Measurements from ENCODE around the gene KRT40.

The KRT40 gene

DNA sequence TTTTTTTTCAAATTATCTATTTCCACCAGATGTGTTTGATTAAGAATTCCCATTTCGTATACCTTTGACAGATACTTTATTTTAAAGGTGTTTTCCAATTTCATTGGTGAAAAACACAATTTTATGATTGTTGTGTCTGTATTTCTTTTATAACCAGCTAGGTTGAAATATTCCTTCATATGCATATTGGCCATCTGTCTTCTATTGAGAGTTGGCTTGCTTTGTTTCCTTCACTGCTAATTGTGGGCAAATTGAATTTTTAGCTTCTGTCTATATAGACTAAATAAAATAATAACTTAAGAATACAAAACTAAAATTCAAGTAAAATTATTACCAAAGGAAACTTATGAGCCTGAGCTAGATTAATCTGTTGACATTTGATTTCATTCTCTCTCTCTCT, 11.0 kb upstream of the KRT40 start:
- no peak for DNase-seq

- no peak for DNase-seq
Observed at GRCh38 chr17:40993839-40994238, 9.7 kb upstream of the KRT40 start, which contains the start of gene KRTAP3-3. Gene KRTAP3-3, minus strand, starts transcription at chr17:40994164. Its CDS starts 67 bp downstream, at chr17:40994097.

DNA sequence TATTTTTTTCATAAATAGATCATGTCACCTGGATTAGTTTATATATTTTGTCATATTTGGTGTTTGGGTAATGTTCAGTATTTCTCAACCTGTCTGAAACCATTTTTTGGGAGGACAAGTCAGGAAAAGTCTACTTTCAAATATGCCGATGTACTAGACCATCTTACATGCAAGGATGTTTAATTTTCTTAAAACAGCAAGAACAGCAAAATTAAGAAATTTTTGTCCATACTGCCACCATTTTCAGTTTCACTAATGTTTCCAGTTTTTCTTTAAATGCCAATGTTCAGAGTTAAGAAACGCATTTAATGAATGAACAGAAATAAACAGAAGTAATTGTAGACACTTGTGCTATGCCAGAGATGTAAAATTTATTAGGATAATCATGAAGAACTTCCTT, 9.0 kb upstream of the KRT40 start:
- DNase-seq = no peak

DNA sequence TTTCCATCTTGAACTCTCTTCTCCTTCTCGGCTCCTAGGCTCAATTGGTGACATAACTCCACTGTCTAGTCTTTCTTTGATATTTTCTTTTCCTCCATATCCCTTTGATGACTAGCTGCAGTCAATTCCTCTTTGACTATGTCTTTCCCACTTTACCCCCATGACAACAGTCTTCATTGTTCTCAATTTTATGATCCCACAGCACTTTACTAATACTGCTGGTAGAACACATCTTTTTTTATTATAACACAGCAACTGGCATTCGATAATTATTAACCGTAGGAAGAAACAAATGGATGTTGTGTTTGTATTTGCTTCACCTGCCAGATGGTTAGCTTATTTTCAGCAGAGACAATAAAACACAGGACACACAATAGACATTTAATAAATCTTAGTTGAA, 8.5 kb upstream of the KRT40 start:
- no peak for DNase-seq

DNA sequence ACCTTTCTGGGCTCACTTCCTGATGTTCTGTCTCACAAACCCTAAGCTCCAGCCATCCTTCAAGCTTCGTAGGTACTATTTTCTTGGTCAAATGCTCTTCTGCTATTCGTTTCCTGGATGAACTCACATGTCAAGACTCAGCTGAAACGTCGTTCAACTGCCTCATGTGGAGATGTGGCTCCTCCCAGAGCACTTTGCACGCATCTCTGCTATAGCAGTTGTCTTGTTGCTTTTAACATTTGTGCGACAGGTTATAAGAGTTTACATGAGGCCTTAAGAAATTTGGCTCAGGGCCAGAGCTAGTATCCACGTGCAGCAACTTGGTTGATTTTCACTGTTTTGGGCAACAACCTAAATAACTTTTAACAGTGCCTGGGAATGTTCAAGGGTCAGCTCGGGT, 2.8 kb upstream of the KRT40 start:
- no peak for DNase-seq

- DNase-seq = no peak
Observed at GRCh38 chr17:40981115-40981514, 3.0 kb downstream of the KRT40 start.

- DNase-seq = no peak
Observed at GRCh38 chr17:40980596-40980995, 3.5 kb downstream of the KRT40 start.

DNA sequence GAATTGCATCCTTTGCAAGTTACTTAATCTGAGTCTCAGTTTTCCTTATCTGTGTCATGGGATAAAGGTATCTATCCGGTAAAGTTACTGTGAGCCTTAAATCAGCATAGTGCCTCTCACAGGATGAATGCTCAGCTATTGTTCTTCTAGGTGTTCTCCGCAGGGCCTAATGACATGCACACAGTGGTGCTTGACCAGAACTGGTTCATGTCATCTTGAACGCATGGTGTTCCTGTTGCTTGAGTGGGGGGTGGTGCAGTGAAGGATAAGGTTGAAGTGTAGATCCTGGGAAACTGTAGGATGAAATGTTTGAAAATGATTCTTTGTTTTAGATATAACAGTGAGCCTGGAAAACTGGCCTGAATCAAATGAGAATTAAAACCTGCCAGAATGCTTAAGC, 4.0 kb downstream of the KRT40 start:
- no peak for DNase-seq

GRCh38 chr17:40978575-40979151, 5.5 kb downstream of the KRT40 start:
- DNase-seq = no peak

DNA sequence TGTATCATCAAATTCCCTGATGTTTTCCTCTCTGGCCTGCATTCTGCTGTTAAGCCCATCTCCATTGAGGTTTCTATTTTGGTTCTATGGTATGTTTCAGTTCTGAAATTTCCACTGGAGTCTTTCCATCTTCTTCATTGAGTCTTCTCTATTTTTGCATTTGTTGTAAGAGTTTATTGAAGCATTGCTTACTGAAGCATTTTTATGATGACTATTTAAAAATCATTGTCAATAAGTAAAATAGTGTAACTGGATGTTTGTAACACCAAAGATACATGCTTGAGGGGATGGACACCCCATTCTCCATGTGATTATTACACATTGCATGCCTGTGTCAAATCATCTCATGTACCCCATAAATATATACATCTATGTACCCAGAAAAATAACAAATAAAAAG, 8.6 kb downstream of the KRT40 start:
- no peak for DNase-seq

- no peak for DNase-seq
Observed at GRCh38 chr17:40974366-40974765, 9.8 kb downstream of the KRT40 start.

DNA sequence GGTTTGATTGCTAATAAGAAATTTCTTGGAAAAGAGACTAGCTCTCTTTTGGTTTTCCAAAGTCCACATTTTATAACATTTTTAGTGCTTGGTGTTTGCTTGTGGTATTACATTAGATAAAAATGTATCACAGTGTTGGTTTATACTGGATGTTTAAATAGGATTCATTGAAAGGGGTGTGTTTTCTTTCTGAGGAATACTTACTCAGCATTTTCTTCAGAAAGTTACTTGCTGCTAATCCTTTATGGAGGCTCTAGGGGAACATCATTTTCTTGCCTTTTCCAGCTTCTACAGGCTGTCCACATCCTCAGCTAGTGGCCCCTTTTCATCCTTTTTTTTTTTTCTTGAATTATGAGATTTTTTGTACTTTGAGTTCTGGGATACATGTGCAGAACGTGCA, 16.5 kb downstream of the KRT40 start:
- DNase-seq = no peak

- no peak for DNase-seq
Observed at GRCh38 chr17:40966848-40967247, 17.3 kb downstream of the KRT40 start, which contains the start of gene KRT39. Gene KRT39, minus strand, starts transcription at chr17:40966948. Its CDS starts 92 bp downstream, at chr17:40966856.

- peak; percentile 19 for DNase-seq
Observed at GRCh38 chr17:40963838-40964237, 20.3 kb downstream of the KRT40 start.

- no peak for DNase-seq
Observed at GRCh38 chr17:40962059-40962561, 22.0 kb downstream of the KRT40 start.

DNA sequence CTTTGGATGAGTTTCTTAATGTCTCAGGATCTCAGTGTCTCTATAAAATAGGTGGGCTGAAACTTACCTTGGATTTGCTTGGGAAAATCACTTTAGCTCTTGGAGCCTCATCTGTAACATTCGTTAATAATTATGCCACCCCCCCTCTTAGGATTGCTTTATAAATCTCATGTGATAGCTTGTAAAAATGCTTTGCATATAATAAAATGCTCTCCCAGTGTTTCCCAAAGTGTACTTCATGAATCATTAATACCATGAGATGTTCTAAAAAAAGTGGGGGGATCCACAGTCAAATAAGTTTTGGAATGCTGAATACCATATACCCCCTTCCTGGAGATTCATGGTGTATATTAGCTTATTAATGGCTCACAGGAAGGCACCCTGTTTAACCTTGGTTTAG, 22.5 kb downstream of the KRT40 start:
- DNase-seq = no peak

DNA sequence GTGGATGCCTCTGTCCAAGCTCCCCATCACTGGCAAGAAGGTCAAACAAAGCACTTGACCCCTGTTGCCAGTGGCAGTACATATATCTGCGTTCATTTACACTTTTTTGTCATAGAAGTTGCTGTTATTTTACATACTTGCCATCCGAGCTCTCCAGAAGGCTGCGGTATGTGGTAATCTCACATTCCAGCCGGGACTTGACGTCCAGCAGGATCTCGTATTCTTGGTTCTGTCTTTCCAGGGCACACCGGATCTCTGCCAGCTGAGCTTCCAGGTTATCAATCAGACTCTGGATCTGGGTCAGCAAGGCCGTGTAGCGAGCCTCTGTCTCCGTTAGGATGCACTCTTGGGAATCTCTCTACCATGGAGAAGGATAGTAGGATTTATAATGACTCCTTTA, 24.0 kb downstream of the KRT40 start:
- DNase-seq = no peak

- DNase-seq = no peak
Observed at GRCh38 chr17:40958086-40958953, 25.8 kb downstream of the KRT40 start.

DNA sequence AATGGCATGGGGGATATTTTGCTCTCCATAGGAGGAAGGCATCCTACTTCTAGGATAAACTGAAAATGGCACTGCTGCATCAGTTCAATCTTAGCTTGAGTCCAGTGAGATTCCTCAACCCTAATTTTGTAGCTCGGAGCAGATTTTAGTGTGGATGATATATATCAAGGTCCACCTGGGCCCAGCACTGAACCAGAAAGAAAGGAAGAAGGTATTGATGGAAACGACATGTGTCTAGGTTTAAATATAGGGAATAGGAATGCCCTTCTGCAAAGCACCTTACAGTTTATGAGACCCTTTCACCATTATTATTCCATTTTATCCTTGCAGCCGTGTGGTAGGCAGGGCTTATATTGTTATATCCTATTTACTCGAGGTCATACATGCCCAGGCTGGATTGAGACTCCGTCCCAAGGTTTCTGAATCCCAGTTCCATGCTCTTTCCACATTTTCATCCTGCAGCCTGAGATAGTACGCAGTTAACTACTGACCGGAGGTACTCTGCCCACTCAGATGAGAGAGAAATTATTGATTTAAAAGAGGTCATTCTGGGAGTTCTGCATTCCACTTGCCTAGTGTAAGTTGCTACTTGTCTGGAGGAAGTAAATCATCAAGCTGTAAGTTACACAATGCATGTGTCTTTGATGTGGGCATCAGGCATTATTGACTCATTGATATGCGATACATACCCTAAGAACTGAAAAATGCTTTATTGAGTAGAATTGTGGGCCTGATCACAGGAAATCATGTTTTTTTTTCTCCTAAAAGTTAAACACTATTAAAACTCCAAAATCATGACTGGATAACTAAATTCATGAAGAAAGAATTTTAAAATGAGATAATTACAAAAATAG, 27.5 kb downstream of the KRT40 start:
- DNase-seq = no peak

- DNase-seq = no peak
Observed at GRCh38 chr17:40953881-40954280, 30.2 kb downstream of the KRT40 start.

- DNase-seq = no peak
Observed at GRCh38 chr17:40952661-40953060, 31.5 kb downstream of the KRT40 start.

- no peak for DNase-seq
Observed at GRCh38 chr17:40952154-40952553, 32.0 kb downstream of the KRT40 start.

- no peak for DNase-seq
Observed at GRCh38 chr17:40951011-40951622, 33.0 kb downstream of the KRT40 start.

Data from hematopoietic multipotent progenitor cell treated with erythropoietin and hydrocortisone succinate and interleukin-3 and kit ligand, for 4 days (in vitro differentiated cells).